ENCODE measurements around the gene METTL27.
A peak's percentile ranks its signal among the peaks of the same experiment; 100 is the strongest.
"Not testable (repeated sequence)": the region's sequence is repeated elsewhere in the genome, so short reads cannot be mapped to it uniquely, and the experiment has no call there.

METTL27 gene

DNA sequence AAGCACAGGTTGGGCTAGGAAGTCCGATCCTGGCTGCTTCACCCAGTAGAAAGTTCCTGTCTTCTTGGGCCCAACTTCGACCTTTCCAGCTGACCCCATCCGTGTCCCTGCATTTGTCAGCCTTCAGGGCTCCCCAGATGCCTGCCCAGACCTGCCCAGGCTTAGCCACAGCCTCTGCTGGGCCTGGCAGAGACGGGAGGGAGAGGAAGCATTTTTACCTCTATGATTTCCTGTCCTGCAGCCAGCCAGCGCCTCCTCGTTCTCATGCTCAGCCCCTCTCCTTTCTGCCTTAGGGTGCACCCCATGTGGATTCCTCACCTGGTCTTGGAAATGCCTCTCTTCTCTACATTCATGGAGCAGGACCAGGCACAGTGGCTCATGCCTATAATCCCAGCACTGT, 3.7 kb downstream of the METTL27 start:
- DNase-seq, result no peak

DNA sequence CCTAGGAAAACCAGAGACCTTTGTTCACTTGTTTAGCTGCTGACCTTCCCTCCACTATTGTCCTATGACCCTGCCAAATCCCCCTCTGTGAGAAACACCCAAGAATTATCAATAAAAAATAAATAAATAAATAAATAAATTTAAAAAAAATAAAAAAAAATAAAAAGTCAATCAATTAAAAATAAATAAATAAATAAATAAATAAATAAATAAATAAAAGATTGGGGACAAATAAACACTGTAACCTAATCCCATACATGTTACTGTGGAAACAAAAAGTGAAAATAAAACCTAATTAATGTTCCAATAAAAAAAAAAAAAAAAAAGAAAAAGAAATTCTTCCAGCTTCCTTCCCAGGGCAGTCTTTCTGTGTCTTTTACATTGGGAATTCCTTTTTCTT, 5.1 kb downstream of the METTL27 start:
- not testable (repeated sequence) for DNase-seq

GRCh38 chr7:73834626-73835191, 7.6 kb downstream of the METTL27 start:
- no peak for DNase-seq

DNA sequence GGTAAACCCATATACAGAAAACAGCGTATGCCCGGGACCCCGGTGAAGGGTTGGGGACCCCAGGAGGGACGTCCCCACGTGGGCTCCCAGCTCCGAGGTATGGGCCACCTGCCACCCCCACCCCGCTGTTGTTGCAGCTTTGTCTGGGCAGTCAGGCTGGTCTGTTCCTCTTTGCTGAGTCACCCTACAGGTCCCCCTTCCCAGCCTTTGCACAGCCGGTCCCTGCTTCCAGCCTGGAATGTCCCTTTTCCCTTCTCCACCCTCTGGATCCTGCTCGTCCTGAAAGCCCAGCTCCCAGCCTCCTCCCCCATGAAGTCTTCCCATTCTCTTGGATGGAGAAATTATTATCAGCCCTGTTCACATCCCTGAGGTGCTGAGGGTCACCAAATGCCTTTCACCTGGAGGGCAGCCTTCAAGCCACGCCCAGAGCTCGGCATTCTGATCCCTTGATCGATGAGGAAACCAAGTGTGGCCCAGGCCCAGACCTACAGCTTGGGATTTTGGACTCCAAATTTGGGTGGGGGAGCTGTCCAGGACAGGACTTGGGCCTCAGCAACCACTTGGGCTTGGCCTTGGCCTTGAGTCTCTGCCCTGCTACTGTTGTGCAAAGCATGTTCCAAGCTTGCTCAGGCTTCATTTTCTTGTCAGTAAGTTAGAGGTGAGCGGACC, 8.9 kb downstream of the METTL27 start:
- no peak for DNase-seq

DNA sequence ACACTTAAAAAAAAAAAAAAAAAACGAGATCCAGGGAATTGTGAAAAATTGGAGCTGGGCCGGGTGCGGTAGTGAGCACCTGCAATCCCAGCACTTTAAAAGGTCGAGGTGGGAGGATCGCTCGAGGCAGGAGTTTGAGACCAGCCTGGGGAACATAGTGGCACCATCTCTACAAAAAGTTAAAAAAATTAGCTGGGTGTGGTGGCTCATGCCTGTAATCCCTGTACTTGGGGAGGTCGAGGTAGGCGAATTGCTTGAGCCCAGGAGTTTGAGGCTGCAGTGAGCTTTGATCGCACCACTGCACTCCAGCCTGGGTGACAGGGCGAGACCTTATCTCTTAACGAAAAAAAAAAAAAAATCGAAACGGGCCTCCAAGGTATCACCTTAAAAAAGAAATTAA, 9.5 kb downstream of the METTL27 start:
- no peak for DNase-seq

DNA sequence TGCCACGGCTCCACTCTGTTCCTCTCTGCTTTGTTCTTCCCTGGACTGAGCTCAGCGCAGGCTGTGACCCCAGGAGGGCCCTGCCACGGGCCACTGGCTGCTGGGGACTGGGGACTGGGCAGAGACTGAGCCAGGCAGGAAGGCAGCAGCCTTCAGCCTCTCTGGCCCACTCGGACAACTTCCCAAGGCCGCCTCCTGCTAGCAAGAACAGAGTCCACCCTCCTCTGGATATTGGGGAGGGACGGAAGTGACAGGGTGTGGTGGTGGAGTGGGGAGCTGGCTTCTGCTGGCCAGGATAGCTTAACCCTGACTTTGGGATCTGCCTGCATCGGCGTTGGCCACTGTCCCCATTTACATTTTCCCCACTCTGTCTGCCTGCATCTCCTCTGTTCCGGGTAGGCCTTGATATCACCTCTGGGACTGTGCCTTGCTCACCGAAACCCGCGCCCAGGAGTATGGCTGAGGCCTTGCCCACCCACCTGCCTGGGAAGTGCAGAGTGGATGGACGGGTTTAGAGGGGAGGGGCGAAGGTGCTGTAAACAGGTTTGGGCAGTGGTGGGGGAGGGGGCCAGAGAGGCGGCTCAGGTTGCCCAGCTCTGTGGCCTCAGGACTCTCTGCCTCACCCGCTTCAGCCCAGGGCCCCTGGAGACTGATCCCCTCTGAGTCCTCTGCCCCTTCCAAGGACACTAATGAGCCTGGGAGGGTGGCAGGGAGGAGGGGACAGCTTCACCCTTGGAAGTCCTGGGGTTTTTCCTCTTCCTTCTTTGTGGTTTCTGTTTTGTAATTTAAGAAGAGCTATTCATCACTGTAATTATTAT, 10.3 kb downstream of the METTL27 start:
- DNase-seq, result no peak

GRCh38 chr7:73831584-73831833, 10.8 kb downstream of the METTL27 start:
- no peak for DNase-seq

DNA sequence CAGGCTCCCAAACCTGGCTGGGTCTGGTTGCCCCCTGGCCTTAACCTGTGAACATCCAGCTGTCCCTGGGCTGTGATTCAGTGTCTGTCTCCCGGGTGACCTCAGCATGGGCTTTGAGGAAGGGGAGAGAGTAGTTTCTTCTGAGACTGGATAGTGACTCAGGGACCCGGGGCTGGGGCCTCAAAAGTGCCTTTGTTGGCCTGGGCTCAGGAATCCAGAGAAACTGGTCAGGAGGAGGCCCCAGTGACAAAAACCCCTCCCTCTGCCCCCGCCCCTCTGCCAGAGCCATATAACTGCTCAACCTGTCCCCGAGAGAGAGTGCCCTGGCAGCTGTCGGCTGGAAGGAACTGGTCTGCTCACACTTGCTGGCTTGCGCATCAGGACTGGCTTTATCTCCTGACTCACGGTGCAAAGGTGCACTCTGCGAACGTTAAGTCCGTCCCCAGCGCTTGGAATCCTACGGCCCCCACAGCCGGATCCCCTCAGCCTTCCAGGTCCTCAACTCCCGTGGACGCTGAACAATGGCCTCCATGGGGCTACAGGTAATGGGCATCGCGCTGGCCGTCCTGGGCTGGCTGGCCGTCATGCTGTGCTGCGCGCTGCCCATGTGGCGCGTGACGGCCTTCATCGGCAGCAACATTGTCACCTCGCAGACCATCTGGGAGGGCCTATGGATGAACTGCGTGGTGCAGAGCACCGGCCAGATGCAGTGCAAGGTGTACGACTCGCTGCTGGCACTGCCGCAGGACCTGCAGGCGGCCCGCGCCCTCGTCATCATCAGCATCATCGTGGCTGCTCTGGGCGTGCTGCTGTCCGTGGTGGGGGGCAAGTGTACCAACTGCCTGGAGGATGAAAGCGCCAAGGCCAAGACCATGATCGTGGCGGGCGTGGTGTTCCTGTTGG, 11.4 kb downstream of the METTL27 start, which contains the start of gene CLDN4:
Gene CLDN4 (plus strand): TSS at position 316 of the 903 bp plus-strand sequence. CDS start 206 bp downstream, at position 522.
- DNase-seq, result no peak

DNA sequence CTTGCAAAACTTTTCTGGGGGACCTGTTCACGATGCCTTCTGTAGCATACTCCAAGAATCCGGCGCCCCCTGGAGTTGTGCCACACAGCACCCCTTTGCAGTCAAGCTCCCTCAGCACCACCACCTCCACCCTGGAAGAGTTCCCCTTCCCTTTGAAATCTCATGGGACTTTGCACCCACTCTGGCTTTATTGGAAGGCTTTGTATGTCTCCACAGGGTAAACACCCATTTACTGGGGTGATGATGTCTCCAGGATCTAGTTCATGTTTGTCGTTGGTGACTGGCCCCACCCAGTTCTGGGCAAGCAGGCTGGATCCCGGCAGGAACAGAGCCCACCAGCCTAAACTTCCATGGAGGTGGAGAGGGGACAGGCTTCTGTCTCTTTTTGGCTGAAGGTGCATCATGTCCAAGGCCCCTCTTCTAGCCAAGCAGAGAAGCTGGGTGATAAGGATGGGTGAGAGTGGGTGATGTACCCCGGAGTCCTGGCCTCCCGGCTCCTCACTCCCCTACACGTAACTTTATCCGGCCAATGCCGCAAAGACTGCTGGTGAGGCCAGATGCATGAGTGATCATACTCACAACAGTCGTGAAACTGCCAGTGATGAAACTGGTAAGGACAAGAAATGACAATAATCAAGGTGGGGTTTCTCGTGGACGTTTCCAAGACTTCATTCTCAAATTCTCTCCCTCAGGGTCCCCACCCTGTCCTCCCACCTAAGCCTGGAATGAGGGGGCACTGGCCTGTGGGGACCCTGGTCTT, 12.2 kb downstream of the METTL27 start:
- no peak for DNase-seq

DNA sequence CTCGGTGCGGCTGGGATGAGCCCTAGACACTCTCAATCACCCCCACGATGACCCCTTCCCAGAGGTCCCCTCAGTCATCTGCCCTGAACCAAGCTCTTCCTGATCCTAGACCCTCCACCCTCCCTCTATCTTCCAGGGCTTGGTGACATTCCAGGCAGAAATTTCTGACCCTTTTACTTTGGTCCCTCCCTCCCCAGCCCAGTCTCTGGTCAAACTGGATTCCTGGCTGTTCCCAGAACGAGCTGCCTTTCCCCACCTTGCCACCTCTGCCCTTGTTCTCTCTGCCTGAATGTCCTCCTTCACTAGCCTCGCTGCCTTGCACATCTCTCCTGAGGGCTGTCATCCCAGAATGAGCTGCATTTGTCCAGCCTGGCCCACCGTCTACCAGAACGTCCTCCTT, 12.8 kb downstream of the METTL27 start:
- DNase-seq, result no peak

DNA sequence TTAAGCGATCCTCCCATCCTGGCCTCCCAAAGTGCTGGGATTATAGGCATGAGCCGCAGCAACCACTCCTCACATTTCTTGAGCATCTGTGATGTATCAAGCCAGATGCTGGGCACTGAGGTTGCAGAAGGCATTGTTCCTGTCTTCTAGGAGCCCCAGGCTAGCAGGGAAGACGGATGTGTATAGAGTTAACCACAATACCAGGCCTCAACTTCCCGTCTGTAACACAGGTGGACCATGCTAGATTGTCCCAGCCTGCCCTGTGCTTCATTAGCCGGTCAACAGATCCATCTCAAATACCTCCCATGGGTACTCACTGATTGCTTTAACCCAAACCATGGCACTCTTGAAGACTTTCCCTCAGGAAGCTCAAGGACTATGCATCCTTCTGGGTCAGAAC, 13.3 kb downstream of the METTL27 start:
- no peak for DNase-seq

DNA sequence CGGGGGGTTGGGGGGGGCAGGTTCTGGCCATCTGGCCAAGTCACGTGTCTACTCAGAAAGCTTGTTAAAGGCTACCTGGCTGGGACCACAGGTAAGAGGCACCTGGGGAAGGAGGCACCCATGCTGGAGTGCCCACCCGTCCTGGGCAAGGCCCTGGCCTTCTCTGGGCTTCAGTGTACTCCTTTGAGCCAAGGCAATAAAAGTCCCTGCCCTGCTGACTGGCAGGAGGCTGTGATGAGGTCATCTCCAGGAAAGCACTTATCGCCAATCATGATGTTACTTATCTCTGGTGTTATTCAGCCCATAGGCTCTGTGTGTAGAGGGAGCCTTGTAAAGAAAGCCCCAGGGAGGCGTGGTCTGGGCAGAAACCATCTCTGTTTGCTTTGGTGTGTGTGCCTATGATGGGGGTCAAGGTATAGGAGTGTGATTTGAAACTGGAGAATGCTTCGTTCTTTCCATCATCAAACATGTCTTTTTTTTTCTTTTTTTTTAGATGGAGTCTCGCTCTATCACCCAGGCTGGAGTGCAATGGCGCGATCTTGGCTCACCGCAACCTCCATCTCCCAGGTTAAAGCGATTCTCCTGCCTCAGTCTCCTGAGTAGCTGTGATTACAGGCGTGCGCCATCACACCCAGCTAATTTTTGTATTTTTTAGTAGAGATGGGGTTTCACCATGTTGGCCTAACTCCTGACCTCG, 14.1 kb downstream of the METTL27 start:
- DNase-seq, result peak in 1 of 4 experiments; percentile 19

DNA sequence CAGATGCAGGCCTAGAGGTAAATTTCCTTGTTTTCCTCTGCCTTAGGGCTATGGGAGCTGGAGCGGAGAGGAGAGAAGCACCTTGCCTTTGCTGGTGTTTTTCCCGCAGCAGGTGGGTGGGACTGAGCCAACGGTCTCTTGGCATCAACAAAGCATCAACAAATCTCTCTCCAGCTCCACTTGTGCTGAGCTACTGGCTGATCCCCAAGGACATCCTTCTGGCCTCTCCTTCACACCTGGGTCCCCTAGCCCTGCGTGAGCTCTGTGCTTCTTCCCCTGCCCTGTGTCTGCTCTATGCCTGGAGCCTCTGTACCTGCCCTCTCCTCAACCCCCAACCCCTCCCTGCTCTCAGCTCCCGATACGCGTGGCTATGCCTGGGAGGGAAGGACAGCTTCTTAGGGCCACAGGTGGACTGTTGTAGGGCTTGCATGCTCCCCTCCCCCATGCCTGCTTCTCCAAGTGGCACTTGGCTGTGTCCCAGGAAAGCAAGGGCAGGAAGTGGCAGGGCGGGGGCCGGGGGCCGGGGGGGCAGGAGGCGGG, 14.7 kb downstream of the METTL27 start:
- DNase-seq, result no peak

DNA sequence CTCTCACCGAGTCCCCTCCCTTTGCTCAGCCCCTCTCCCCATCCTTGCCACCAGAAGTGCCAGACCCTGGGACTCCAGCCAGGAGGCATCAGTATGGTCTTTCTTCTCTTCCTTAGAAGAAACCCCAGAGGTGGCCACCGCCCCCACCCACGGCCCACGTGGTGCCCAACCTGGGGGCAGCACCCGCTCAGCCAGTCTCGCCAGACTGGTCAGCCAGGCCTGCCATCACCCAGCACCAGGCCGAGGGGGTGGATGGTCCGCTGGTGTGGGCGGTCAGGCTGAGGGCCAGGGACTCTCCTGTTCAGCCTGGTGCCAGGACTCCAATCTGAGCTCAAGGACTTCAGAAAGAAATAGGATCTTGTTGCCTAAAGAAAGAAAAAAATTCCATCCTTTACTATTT, 17.3 kb downstream of the METTL27 start:
- no peak for DNase-seq

- DNase-seq, result no peak
These were observed 18.3 kb downstream of the METTL27 start for GRCh38 chr7:73823873-73824592.

- no peak for DNase-seq
These were observed 19.1 kb downstream of the METTL27 start for GRCh38 chr7:73823257-73823656.

- no peak for DNase-seq
These were observed 19.8 kb downstream of the METTL27 start for GRCh38 chr7:73822319-73823173.

- not testable (repeated sequence) for DNase-seq
These were observed 20.6 kb downstream of the METTL27 start for GRCh38 chr7:73821597-73822285.

- no peak for DNase-seq
These were observed 22.3 kb downstream of the METTL27 start for GRCh38 chr7:73820013-73820412.
